Measurements from ENCODE around the gene KRT3. TPM values are rescaled to one million over a fixed set of nuclear protein-coding genes. Genes with fewer than 3 reads are reported as not detected.
"Not testable (repeated sequence)": the region's sequence is repeated elsewhere in the genome, so short reads cannot be mapped to it uniquely, and the experiment has no call there.

The KRT3 gene
- total RNA-seq, 2 experiments from 2014 or later: not detected

DNA sequence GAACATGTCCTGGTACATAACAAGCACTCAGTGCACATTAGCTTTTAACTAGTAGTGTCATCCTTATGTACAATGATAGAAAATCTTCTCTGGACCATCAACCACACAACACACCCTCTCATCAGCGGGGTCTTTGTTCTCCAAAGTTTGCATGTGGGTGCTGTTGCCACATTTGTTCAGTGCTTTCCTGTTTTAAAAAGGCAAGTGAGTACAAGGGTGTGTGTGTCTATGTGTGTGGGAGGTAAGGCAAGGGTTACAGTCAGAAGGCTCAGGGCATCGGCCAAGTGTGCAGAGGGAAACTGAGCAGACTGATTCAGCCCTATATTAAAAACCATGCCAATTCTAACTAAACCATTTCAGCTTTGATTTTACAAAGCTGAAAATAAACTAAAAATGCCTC, 36.7 kb downstream of the KRT3 start:
- CTCF ChIA-PET: interaction anchor here (0.9 kb wide), 1 partner anchor 174 kb away, joined by 4 read pairs; no protein-coding TSS in a partner anchor
- Mint-ChIP-seq H3K36me3 (ENCODE audit: low read depth) (no peaks in the 10 kb centered on the region), H3K9me3 (ENCODE audit: insufficient read depth) (peaks cover 5% of the 10 kb centered on the region), H3K27me3 (ENCODE audit: low read depth) (peaks cover 8% of the 10 kb centered on the region), H3K4me3 (no peak overlapping the region), H3K4me1 (ENCODE audit: low read depth) (no peaks in the 10 kb centered on the region), H3K27ac (no peak overlapping the region)
- DNase-seq (no peak), ATAC-seq (no peak)
- POLR2A ChIA-PET: no interaction called here

DNA sequence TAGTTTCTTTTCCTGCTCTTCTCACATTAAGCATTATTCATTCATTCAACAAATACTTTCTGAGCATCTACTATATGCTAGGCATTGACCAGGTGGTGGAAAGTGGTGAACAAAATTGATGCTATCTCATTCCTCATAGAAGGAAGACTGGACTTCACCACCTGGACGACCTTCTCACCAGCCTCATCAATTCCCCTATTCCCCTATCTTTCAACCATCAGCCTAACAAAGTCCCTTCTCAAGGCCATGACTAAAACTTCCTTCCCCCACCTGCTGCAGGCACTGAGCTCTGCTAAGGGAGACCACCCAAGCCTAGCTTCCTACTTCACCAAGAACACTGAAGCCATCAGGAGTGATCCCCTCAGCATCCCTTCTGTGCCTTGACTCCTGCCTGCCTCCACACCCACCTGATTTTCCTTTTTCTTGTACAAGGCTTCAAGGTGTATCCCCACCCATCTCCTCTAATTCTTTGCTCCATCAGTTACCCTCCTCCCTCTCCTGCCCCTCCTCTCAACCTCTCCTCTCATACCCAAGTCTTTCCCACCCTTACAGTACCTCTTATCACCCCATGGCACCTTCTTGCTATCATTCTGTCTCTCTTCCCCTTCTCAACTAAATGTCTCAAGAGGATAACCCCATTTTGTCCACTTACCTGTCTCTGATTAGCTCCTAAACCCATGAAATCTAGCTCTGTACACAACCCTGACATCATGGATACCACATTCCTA, 38.3 kb downstream of the KRT3 start:
- H3K27ac Mint-ChIP-seq: no peak overlapping the region
- peaks cover 4% of the 10 kb centered on the region for H3K9me3 Mint-ChIP-seq (ENCODE audit: insufficient read depth)
- CTCF ChIA-PET: no interaction called here
- no peaks in the 10 kb centered on the region for H3K36me3 Mint-ChIP-seq (ENCODE audit: low read depth)
- peaks cover 8% of the 10 kb centered on the region for H3K27me3 Mint-ChIP-seq (ENCODE audit: low read depth)
- POLR2A ChIA-PET: no interaction called here
- DNase-seq (no peak), ATAC-seq (no peak)
- H3K4me1 Mint-ChIP-seq (ENCODE audit: low read depth): no peaks in the 10 kb centered on the region
- H3K4me3 Mint-ChIP-seq: no peak overlapping the region

DNA sequence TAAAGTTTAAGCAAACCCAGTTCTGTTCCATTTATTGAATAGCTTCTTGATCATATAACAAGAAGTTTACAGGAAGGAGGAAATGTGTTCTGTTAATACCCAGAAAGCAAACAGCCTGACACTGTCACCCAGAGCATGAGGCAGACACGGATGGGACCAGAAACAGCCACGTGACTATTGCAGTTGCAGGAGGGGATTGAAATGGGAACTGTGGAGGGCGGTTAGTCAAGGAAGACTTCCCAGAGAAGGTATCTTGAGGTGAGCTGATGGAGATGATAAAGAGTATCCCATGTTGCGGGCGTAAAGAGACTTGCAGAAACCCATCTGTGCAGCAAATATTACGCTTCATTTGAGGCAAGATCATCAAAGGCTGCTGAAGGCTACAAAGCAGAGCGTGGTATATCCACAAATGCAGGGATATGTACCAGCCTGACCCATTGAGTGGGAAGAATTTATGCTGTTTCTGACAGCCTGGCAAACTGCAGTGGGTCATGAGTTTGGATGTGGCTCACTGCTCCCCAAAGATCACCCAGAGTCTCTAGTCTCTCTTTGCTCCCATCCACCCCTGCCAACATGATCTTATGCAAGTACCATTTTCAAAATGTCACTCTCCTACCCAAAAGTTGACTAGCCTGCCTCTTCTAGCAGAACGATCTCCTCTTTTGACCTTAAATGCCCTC, 39.5 kb downstream of the KRT3 start:
- POLR2A ChIA-PET: no interaction called here
- Mint-ChIP-seq H3K36me3 (ENCODE audit: low read depth) (no peaks in the 10 kb centered on the region), H3K27me3 (ENCODE audit: low read depth) (peaks cover 8% of the 10 kb centered on the region), H3K4me3 (no peak overlapping the region), H3K4me1 (ENCODE audit: low read depth) (no peaks in the 10 kb centered on the region), H3K9me3 (ENCODE audit: insufficient read depth) (no peaks in the 10 kb centered on the region), H3K27ac (no peak overlapping the region)
- CTCF ChIA-PET: no interaction called here
- DNase-seq: no peak
- ATAC-seq: no peak

DNA sequence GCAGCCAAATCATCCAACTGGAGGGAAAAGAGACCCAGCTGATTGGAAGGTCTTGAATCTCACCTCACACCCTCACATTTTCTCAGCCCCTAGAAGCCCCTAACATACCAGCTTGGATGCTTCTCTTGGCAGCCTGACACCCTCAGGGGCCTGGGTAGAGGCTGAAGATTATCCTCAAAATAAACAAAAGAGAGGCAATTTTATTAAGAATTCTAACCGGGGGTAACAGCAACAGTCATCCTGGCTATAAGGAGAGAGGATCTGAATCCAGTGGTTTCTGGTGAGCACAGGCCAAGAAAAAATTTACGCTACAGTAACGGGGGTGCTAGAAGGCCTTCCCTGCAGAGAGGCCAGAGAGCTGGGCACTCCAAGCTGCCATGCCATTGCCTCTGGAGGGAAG, 40.4 kb downstream of the KRT3 start:
- DNase-seq: no peak

DNA sequence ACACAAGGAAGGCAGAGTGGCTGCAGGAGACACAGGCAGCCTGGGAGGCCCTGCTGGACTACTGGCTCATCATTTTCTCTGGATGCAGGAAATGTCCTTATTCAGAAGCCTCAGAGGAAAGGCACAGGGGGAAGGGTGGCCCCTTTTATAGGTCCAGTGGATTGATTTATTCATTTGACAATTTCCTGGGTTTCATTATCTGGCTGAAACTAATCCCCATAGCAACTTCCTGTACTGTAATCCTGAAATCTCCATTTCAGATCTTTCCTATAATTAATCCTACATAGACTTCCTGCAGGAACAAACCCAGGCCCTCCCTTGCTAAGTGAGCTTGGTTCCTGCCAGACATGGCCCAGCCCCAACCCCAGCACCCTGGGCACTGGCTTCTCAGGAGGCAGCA, 41.8 kb downstream of the KRT3 start:
- Mint-ChIP-seq H3K4me1 (ENCODE audit: low read depth) (peaks cover 3% of the 10 kb centered on the region), H3K27me3 (ENCODE audit: low read depth) (peaks cover 5% of the 10 kb centered on the region), H3K9me3 (ENCODE audit: insufficient read depth) (no peaks in the 10 kb centered on the region), H3K27ac (no peak overlapping the region), H3K4me3 (no peak overlapping the region), H3K36me3 (ENCODE audit: low read depth) (no peaks in the 10 kb centered on the region)
- ChIA-PET POLR2A (no interaction called here), CTCF (no interaction called here)
- DNase-seq: no peak
- no peak for ATAC-seq

More for the DNA sequence above, 40.4 kb downstream of the KRT3 start:
- peaks cover under 1% of the 10 kb centered on the region for H3K4me1 Mint-ChIP-seq (ENCODE audit: low read depth)
- H3K27me3 Mint-ChIP-seq (ENCODE audit: low read depth): peaks cover 8% of the 10 kb centered on the region
- no peak overlapping the region for H3K4me3 Mint-ChIP-seq
- no peak overlapping the region for H3K27ac Mint-ChIP-seq
- no peaks in the 10 kb centered on the region for H3K9me3 Mint-ChIP-seq (ENCODE audit: insufficient read depth)
- POLR2A ChIA-PET: no interaction called here
- ATAC-seq: no peak
- CTCF ChIA-PET: no interaction called here
- no peaks in the 10 kb centered on the region for H3K36me3 Mint-ChIP-seq (ENCODE audit: low read depth)

DNA sequence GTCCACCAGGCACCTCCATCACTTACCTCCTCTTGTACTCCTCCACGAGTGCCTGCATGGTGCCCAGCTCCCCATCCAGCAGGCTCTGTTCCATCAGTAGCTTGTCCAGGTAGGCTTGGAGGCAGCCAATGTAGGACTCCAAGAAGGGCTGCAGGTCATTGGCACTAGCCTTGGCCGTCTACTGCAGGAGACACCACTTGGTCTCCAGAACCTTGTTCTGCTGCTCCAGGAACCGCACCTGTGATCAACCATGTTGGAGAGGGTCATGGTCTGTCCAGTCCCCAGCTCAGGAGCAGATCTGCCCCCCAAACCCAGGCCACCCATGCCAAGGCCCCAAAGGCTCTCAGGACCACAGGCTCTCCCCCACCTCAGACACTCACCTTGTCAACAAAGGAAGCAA, 42.6 kb downstream of the KRT3 start:
- DNase-seq (no peak), ATAC-seq (no peak)
- Mint-ChIP-seq H3K36me3 (ENCODE audit: low read depth) (no peaks in the 10 kb centered on the region), H3K4me3 (no peak overlapping the region), H3K4me1 (ENCODE audit: low read depth) (peaks cover 11% of the 10 kb centered on the region), H3K27ac (no peak overlapping the region), H3K9me3 (ENCODE audit: insufficient read depth) (no peaks in the 10 kb centered on the region), H3K27me3 (ENCODE audit: low read depth) (peaks cover 3% of the 10 kb centered on the region)
- ChIA-PET CTCF (no interaction called here), POLR2A (no interaction called here)

DNA sequence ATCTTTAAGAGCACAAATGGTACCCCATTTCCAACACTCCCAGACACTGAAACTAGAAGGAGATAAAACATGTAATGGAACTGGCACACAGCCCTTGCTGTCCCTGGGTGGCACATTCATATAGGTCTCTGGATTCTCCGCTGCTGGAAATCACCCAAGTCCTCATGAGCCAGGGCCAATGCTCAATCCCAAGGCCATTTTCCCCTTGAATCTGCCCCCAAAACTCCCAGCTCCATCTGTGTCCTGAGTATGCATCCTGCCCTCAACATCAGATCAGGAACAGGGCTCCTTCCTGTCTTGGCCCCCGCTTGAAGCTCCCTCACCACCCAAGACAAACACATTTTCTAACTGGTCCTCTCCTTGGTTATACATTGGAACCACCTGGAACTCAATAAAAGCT, 43.4 kb downstream of the KRT3 start:
- Mint-ChIP-seq H3K36me3 (ENCODE audit: low read depth) (no peaks in the 10 kb centered on the region), H3K27me3 (ENCODE audit: low read depth) (peaks cover 3% of the 10 kb centered on the region), H3K27ac (no peak overlapping the region), H3K4me1 (ENCODE audit: low read depth) (peaks cover 13% of the 10 kb centered on the region), H3K9me3 (ENCODE audit: insufficient read depth) (no peaks in the 10 kb centered on the region), H3K4me3 (no peak overlapping the region)
- ChIA-PET CTCF (interaction anchor here (0.9 kb wide), 1 partner anchor 118 kb away, joined by 5 read pairs; no protein-coding TSS in a partner anchor), POLR2A (no interaction called here)
- DNase-seq (no peak), ATAC-seq (no peak)

DNA sequence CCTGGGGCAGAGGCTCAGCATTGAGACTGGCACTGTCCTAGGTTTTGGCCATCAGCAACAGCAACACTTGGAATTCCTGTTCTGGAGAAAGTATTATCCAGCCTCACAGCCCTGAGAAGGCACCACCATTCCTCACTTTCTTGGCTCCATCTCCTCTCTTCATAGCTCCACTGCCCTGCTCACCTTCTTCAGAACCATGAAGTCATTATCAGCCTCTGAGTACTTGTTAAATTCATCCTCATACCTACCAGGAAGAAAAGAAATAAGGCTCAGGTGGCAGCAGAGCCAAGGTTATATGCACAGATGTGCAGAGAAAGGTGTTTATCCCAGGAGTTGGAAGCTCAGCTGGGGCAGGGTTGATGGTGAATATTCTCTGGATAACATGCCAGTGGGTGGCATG, 44.1 kb downstream of the KRT3 start:
- Mint-ChIP-seq H3K36me3 (ENCODE audit: low read depth) (no peaks in the 10 kb centered on the region), H3K27ac (no peak overlapping the region), H3K4me3 (no peak overlapping the region), H3K4me1 (ENCODE audit: low read depth) (peaks cover 13% of the 10 kb centered on the region), H3K27me3 (ENCODE audit: low read depth) (peaks cover 3% of the 10 kb centered on the region), H3K9me3 (ENCODE audit: insufficient read depth) (no peaks in the 10 kb centered on the region)
- no peak for DNase-seq
- POLR2A ChIA-PET: no interaction called here
- CTCF ChIA-PET: no interaction called here
- no peak for ATAC-seq

DNA sequence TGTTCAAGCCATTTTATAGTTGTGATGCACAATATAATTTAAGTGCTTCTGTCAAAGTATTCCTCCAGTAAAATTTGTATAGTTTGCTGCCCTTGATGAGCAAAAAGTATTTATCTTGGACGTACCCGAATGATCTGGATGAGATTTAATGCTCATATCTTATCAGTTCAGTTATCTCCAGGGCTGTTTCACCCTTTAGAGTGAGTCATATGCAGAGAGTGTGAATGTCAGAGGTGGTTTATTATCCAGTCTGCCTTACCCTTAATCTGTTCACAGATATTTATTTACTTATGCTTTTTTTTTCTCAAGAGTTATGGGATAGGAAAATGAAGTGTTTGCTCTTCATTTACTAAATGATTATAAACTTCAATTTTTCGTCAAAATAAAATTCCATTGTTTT, 45.4 kb downstream of the KRT3 start:
- peaks cover 13% of the 10 kb centered on the region for H3K4me1 Mint-ChIP-seq (ENCODE audit: low read depth)
- H3K27me3 Mint-ChIP-seq (ENCODE audit: low read depth); H3K9me3 Mint-ChIP-seq (ENCODE audit: insufficient read depth); CTCF ChIA-PET; H3K36me3 Mint-ChIP-seq (ENCODE audit: low read depth); DNase-seq; ATAC-seq; H3K27ac Mint-ChIP-seq; H3K4me3 Mint-ChIP-seq: not testable (repeated sequence)
- POLR2A ChIA-PET: interaction anchor here (0.6 kb wide), 1 partner anchor 199 kb away, joined by 3 read pairs; no protein-coding TSS in a partner anchor

DNA sequence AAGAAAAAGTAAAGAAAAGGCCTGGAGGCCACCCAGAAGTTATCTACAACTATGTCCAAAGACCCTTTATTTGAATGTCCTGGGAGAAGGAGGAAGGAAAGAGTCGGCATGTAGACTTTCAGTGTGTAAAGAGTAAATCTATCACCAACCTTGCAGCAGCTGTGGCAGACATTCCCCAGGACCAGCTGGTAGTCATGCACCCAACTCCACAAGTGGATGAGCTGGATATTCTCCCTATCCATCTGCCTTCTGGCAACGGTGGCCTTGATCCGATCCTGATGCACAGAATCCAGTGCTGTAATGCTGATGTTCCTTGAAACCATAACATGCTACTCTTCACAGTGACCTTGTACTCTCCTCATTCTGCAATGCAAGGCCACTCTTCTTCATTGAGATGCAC, 46.1 kb downstream of the KRT3 start:
- POLR2A ChIA-PET: interaction anchor here (0.6 kb wide), 1 partner anchor 200 kb away, joined by 3 read pairs; no protein-coding TSS in a partner anchor
- no peaks in the 10 kb centered on the region for H3K9me3 Mint-ChIP-seq (ENCODE audit: insufficient read depth)
- H3K36me3 Mint-ChIP-seq (ENCODE audit: low read depth): no peaks in the 10 kb centered on the region
- no peak overlapping the region for H3K4me3 Mint-ChIP-seq
- H3K4me1 Mint-ChIP-seq (ENCODE audit: low read depth): peaks cover 13% of the 10 kb centered on the region
- CTCF ChIA-PET: no interaction called here
- peaks cover 3% of the 10 kb centered on the region for H3K27me3 Mint-ChIP-seq (ENCODE audit: low read depth)
- no peak for DNase-seq
- no peak for ATAC-seq
- no peak overlapping the region for H3K27ac Mint-ChIP-seq

DNA sequence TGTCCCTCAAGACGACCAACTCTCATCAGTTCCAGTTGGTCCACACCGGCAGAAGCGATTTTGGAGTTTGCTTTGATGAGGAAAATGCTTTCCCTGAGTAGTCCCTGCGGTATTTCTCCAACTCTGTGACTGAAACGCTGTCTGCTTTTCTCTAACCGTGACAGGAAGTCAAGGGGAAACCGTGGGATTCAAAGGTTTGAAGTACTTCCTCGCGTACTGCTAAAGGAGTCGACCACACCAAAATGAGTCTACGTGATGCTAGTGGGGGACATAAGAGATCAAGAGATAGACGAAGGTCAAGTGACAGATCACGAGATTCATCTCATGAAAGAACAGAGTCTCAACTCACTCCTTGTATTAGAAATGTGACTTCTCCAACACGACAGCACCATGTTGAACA, 47.3 kb downstream of the KRT3 start:
- peaks cover 13% of the 10 kb centered on the region for H3K4me1 Mint-ChIP-seq (ENCODE audit: low read depth)
- ChIA-PET POLR2A (no interaction called here), CTCF (no interaction called here)
- H3K36me3 Mint-ChIP-seq (ENCODE audit: low read depth): no peaks in the 10 kb centered on the region
- no peak for DNase-seq
- H3K27ac Mint-ChIP-seq: no peak overlapping the region
- no peaks in the 10 kb centered on the region for H3K9me3 Mint-ChIP-seq (ENCODE audit: insufficient read depth)
- H3K27me3 Mint-ChIP-seq (ENCODE audit: low read depth): peaks cover 3% of the 10 kb centered on the region
- H3K4me3 Mint-ChIP-seq: no peak overlapping the region
- no peak for ATAC-seq

DNA sequence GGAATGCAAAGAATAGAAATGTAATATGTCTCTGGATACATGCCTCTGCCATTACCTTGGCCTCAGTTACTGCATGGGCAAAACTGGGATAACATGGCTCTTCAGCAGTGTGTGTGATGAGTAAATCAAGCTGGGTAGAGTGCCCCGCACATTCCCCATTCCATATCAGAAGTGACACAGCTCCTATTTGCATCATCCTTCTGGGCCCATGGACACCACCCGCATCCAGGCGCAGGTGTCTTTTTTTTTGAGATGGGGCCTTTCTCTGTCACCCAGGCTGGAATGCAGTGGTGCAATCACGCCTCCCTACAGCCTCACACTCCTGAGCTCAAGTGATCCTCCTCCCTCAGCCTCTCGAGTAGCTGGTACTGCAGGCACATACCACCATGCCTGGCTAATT, 50.4 kb downstream of the KRT3 start:
- Mint-ChIP-seq H3K4me1 (ENCODE audit: low read depth) (peaks cover 15% of the 10 kb centered on the region), H3K27me3 (ENCODE audit: low read depth) (peaks cover 4% of the 10 kb centered on the region), H3K4me3 (no peak overlapping the region), H3K36me3 (ENCODE audit: low read depth) (no peaks in the 10 kb centered on the region), H3K27ac (no peak overlapping the region), H3K9me3 (ENCODE audit: insufficient read depth) (no peaks in the 10 kb centered on the region)
- ATAC-seq (no peak), DNase-seq (no peak)
- ChIA-PET POLR2A (no interaction called here), CTCF (interaction anchor here (1.1 to 1.5 kb wide), 2 partner anchors 125 to 162 kb away, joined by 3 to 6 read pairs; no protein-coding TSS in a partner anchor)

All from activated CD8-positive, alpha-beta T cell treated with anti-CD3 and anti-CD28 coated beads, Interleukin-2, amount 10 ng/mL, durations not matched to agents 7 days and 5 days (primary cell).